ENCODE data around the gene OR52L1.
"Not testable (repeated sequence)": the region's sequence is repeated elsewhere in the genome, so short reads cannot be mapped to it uniquely, and the experiment has no call there.

OR52L1 gene

DNA sequence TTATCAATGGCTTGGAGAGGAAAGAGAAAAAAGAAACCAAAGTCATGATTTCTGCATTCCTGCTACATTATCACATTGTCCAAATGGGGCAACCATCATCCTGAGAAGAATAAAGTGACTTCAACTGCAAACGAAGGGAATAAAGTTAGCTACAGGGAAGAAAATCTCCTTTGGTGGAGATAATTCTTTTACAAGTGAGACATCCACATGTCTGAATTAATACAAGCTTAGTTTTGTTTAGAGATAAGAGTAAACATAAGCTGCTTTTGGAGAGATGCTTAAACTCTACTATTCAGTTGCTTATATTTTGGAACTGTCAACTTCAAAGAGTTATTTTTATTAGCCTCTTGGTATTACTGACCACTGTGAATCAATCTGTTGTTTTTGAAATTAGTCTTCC is at the start of gene OR52L1:
TSS of gene OR52L1 (minus strand) at position 101 of the 400 bp plus-strand sequence. CDS start at position 46, 55 bp downstream.
- no peak for DNase-seq (ENCODE audit: low read depth)

DNA sequence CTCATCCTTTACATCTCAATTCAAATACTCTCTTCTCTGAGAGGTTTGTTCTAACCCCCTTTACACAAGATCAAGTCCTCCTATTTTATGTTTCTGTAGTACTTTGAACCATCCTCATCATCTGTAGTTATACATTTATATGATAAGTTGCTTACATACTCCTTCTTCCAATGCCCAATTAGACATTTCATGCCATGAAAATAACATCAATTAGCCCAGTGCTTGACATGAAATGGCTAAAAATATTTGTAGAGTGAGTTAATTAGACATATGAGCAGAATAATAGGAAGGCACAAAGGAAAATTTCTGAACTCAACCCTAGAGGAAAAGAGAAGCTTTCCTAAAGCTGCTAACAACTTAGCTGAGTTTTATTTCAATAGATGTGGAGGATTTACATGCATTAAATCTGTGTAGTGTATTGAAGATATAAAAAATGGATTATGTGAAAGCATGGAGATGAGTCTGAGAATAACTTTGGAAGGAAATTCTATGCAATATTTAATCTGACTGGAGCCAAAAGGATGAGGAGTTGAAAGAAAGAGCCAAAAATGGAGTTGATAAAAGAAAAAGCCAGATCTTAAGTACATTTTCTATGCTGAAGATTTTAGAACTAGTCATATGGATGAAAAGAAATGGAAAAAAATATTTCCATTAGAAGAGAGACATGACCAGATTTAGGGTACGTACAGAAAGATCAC is 44.1 kb upstream of the OR52L1 start, which contains the start of gene OR56A1:
TSS of gene OR56A1 (minus strand) at position 51 of the 698 bp plus-strand sequence. CDS start 3,066 bp downstream, outside the sequence.
- no peak for DNase-seq (ENCODE audit: low read depth)

DNA sequence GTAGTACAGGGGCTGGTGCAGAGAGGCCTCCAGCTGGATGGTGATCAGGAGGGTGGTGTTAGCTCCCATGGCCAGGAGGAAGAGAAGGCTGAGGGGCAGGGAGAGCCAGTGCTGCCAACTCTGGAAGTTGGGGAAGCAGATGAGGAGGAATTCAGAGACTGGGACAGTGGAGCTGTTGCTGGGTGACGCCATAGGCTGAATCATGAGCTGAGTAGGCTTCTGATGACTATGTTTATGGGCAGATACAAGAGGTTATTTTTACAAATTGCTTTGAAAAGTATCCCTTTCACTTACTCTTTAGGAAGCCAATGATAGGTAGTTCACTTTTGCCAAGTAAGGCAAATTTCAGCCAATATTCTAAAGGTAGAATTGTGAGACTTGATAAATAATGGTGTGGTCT is 40.7 kb upstream of the OR52L1 start:
- DNase-seq (ENCODE audit: low read depth): no peak

DNA sequence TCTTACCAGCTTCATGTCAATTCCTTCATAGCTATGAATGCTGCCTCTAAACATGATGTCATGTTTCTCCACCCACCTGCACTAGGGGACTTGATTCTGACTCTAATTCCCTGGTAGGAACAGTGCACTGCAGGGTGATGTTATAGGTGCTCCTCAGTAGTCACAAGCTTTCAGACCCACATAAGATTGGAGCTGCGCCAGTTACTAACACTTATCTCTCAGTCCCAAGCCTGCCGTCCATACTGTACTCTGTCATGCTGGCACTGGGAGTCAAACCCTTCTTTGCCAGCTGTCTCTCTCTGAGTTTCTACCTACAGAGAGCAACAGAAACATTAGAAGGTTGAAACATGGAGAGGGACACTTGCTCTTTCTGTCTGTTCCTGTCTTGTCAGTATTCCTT is 38.3 kb upstream of the OR52L1 start:
- DNase-seq (ENCODE audit: low read depth): no peak

DNA sequence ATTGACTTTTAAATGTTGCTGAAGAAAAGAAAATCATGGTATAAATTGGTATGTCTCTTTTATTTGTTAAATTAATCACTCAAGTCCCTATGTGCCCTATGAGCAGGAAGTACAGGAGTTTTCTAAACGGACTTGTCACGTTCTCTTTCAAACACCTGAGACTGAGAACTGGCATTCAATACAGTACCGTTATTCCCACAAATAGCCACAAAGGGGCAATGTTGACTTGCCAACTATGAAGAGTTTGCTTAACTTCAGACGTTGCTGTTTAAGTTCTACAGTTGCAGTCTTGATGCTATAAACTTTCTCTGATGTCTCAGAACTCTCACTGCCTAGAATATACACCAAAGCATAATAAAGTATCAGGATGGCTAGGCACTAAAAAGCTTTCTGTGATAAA is 36.2 kb upstream of the OR52L1 start:
- peak; percentile 1 for DNase-seq (ENCODE audit: low read depth)

DNA sequence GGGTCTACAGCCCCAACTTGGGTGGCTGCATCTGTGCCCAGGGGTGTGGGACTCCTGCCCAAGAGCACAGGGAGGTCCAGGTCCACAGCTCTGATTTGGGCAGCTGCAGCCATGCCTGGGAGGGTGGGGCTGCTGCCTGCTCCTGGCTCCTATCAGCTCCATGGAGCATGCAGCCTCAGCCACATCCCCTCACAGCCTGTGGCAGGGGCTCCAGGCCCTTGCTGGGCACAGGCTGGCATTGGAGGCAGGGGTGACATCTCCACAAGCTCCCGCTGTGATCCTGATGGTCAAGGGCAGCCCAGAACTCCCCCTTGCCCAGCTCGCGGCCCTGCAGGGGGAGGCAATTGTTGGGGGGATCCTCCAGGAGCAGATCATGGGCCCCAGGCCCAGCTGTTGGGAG is 26.3 kb upstream of the OR52L1 start:
- no peak for DNase-seq (ENCODE audit: low read depth)

DNA sequence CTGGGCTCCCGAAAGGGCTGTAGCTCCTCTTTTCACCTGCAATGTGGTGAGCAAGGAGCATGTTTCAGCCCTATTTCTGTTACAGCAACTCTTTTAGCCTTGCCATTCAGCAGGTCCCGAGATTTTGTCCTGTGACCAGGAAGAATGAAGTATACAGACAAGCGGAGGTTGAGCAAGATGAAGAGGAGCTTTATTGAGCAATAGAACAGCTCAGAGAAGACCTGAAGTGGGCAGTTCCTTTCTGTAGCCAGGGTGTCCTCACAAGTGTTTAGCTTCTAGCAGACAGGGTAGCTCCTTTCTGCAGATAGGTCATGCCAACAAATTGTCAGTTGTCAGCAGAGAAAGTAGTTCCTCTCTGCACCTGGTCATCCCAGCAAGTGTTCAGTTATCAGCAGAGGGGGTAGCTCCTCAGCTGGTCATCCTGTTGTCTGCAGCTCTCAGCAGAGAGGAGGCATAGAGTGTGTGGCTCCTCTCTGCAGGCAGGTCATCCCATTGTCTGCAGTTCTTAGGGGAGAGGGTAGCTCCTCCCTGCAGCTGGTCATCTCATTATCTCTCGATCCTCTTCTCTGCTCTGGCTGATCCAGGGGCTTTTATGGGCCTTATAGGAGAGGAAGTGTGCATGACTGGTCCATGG is 25.4 kb upstream of the OR52L1 start:
- DNase-seq (ENCODE audit: low read depth): no peak

DNA sequence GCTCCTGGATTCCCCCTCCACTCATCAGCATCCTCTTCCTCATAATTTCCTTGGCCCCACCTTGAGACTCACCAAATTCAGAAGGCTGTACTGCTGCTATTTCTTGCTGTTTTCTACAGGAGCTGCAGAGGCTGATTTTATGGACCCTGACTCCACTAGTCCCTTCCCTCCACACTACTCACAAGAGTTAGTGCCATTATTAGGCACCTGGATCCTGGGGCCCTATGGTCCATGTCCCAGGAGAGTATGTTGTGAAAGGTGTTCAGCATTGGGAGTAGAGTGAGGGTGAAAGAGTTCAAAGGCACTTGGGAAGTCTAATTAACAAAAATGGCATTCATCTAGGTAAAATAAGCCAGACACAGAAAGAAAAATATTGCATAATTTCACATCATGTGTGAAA is 20.1 kb upstream of the OR52L1 start, which contains the start of gene OR56A4:
TSS of gene OR56A4 (minus strand) at position 101 of the 400 bp plus-strand sequence. CDS start 3,954 bp downstream, outside the sequence.
- DNase-seq (ENCODE audit: low read depth): no peak

DNA sequence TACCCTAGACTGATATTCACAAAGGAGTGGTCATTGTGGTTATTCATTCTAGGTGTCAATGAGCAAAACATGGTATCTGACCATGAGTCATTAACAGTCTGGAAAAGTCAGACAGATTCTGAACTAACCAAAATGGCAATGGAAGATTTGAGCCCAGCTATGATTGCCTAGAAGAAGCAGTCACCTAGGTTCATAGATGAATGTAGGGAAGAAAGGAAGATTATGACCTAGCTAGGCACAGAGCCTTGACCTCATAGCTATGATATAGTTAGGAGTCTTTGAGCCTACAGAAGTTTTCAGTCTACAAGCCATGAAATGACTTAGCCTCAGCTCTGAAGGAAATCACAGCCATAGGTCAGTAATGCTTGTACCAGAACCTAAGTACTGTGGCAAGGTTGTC is 19.6 kb upstream of the OR52L1 start:
- DNase-seq (ENCODE audit: low read depth): no peak

DNA sequence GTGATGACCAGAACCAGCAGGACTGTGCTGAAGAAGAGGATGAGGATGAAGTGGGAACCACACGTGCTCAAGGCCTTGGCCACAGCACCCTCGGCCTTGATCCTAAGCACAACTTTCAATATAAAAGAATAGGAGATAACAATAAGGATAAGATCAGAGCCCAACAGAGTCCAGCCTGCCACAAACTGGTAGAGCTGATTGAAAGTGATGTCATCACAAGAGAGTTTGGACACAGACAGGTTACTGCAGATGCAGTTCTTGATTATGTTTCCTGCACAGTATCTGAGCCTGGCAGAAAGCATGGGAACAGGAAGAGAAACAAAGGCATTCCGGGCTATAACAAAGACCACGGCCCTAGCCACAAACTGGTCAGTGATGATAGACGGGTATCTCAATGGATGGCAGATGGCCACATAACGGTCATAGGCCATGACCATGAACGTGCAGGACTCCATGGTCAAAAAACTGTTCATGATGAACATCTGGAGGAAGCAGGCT is 15.5 kb upstream of the OR52L1 start:
- no peak for DNase-seq (ENCODE audit: low read depth)

DNA sequence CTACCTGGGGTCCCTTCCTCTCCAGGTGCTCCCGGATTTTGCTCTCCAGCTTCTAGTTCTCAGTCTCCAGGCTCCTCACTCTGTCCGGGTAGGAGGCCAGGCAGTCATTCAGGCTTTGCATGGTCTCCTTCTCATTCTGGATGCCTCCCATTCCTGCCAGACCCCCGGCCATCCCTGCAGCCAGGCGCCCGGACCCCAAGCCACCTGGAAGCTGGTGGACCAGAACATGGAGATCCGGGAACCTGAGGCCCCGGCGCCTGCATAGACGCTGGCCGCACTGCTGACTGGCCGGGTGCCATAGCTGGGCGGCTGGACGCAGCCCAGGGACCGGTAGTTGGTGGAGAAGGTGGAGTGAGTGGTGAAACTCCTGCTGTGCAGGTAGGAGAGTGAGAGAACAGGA is 8.0 kb upstream of the OR52L1 start:
- no peak for DNase-seq (ENCODE audit: low read depth)

DNA sequence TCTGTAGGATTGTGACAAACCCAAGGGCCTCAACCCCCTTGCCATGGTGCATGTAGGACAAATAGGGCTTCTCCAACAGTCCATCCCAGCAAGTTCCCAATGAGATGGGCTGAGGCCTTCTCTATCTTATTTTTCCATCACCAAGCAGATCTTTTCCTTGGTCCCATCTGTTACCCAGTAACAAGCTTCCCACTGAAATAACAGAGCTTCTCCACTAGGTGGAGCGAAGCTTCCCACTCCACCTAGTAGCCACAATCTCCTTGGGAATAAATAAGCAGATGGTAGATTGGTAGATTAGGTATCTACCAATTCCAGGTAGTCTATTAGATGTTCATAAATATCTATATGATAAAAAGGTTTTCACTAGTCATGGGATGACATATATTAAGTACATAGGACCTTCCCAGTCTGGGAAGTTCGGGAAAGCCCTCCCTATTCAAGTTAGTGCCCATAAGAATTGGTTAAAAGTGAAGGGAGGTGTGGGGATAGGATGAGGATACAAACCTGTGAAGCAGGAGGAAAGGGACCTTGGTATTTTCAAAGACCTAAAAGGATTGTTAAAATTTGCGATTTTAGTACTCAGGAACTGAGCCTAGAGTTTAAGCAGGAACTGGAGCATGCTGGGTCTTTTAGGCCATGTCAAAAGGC is 5.9 kb upstream of the OR52L1 start:
- DNase-seq (ENCODE audit: low read depth): no peak

DNA sequence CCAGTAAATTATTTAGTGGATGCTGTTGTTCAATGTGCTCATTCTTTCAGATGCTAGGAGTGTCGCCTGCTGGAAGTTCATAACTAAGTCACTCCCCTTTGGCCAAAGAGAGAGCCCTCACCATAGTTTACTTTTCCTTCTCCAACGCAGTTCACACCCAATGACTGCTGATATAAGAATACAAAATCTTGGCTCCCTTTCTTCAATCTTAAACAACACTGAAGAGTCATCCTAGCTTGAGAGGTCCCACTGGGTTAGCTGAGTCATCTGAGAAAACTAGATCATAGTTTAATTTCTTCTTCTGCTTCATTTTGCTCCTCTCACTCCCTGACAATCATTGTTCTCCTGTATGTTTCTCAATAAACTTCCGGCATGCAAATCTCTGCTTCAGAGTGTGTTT is 5.4 kb upstream of the OR52L1 start:
- no peak for DNase-seq (ENCODE audit: low read depth)

DNA sequence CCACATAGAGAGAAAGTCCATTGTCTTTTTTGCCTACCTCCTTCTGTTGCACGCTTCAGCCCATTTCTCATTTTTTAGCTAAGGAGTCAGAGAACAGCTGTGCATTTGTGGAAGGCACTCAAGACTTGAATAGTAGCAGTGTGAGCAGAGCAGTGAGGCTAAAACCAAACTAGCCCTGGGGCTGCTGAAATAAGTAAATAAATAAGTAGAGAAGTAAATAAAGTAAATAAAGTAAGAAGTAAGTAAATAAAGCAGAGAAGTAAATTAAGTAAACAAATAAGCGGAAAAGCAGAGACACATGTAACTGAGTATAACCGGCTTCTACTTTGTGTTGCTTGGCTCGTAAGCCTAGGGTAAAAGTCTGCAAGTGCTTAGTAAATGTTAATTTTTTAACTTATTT is 2.4 kb upstream of the OR52L1 start:
- DNase-seq (ENCODE audit: low read depth): no peak

DNA sequence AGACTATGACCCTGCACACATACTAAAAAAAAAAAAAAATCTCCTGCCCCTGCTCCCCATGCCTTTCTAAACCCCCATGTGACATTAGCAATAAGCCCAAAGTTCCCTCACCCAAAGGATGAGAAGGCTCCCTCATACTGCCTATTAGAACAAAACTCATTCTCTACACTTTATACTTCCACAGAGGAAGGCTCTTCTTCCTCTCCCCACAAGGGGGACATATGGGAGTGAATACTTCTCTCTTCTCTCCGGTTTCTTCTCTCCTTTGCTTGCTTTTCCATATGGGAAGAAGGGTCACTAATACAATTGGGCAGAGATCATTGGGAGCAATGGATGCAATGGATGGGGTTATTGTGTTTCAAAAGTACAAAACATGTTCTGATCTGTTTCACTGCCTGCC is 3.3 kb downstream of the OR52L1 start:
- DNase-seq (ENCODE audit: low read depth): no peak

DNA sequence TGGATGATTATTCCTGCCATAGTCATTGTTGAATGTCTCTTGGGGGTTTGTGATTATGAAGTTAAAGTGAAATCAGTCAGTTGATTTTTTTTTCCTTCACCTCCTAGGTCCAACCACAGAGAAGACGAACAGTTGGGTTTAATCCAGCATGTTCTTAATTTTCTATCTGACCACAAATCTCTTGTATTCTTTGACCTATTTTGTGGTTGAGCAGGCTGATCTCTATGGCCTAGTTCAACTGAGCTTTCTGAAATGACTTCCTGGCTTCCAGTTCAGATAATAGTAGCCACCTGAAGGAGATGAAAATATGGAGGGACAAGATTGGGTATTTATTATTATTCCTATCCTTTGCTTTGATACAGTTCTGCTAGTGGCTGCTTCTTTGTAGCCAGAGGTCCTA is 13.3 kb downstream of the OR52L1 start:
- DNase-seq (ENCODE audit: low read depth): no peak

DNA sequence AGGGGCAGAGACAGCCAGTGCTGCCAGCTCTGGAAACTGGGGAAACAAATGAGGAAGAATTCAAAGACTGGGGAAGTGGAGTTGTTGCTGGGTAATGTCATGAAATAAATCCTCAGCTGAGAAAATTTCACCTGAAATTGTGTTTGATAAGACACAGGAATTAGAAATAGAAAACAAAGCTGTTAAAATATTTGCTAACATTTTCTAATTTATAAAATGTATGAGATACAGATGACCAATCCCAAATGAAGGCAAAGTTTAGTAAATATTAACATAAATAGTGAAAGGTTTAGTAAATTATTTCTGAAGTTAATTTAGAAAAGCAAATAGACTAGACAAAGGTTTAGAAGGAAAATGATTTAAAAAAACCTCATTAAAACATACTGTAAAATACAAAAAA is 18.4 kb downstream of the OR52L1 start, which contains the start of gene OR56A5:
TSS of gene OR56A5 (minus strand) at position 101 of the 400 bp plus-strand sequence. CDS start at position 101, 0 bp downstream.
- DNase-seq (ENCODE audit: low read depth): no peak

DNA sequence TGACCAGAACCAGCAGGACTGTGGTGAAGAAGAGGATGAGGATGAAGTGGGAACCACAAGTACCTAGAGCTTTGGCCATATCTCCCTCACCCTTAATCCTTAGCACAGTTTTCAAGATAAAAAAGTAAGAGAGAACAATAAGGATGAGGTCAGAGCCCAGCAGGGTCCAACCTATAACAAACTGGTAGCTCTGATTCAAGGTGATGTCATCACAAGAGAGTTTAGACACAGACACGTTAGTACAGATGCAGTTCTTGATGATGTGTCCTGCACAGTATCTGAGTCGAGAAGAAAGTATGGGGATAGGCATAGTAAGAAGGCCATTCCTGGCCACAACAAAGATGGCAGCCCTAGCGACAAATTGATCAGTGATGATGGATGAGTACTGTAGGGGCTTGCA is 19.1 kb downstream of the OR52L1 start:
- no peak for DNase-seq (ENCODE audit: low read depth)

DNA sequence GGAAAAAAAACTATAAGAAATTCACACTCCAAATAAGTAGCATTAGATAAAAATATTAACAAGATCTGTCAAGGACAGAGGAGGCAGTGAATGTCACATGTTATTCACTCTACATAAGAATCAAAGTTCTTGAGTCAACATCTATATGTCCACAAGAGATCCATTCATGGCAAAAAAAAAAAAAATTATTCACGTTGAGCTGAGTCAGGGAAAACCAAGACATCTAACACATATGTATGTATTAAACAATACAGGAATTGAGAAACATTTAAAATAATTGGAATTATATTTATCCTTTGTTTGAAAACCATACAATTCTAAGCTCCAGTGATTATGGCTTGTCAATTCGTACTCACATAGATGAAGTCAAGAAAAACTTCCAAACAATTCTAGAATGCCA is 19.8 kb downstream of the OR52L1 start:
- no peak for DNase-seq (ENCODE audit: low read depth)

DNA sequence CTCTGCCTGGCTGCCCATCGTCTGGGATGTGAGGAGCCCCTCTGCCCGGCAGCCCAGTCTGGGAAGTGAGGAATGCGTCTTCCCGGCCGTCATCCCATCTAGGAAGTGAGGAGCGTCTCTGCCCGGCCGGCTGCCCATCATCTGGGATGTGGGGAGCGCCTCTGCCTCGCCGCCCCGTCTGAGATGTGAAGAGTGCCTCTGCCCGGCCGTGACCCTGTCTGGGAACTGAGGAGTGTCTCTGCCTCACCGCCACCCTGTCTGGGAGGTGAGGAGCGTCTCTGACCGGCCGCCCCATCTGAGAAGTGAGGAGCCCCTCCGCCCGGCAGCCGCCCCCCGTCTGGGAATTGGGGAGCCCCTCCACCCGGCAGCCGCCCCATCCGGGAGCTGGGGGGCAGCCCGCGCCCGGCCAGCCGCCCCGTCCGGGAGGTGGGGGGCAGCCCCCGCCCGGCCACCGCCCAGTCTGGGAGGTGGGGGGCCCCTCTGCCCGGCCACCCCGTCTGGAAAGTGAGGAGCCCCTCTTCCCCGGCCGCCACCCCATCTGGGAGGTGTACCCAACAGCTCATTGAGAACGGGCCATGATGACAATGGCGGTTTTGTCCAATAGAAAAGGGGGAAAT is 26.0 kb downstream of the OR52L1 start:
- not testable (repeated sequence) for DNase-seq (ENCODE audit: low read depth)

DNA sequence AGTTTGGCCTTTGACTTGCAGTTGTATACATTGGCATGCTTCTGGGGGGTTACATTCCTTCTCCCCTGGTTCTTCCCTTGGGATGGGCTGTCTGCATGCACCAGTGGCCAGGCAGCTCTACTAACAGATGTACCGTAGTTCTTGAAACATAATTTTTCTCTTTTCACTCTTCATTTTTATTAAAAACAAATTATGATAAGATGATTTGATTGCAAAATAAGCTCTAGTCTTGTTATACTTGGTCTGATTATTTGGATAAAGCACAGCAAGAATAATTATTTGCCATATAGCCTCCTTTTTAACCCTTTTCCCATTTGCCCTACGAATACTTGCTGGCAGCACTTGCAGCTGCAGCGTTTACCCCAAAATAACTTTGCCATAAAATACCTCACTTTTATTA is 31.2 kb downstream of the OR52L1 start:
- no peak for DNase-seq (ENCODE audit: low read depth)

DNA sequence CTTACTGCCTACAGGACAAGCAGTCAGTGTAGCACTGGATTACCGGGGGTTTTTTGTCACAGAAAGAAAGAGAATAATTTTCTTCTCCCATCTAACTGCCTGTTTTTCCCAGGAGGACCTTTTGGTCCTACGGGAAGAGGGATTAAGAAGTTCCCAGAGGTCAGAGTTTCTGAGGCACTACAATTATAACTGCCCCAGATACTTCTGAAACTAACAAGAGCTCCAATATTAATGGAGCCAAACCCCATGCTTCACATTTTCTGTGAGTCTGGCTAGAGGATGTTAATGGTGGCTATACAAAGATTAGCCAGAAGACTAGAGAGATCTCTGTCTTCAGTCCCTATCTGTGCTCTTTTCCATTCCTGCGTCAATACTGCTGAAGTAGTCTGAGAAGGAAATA is 44.8 kb downstream of the OR52L1 start, which contains the start of gene OR56A3:
TSS of gene OR56A3 (plus strand) at position 301 of the 400 bp plus-strand sequence. CDS start 5,096 bp downstream, outside the sequence.
- no peak for DNase-seq (ENCODE audit: low read depth)

All from non-pigmented ciliary epithelial cell (primary cell).